HG03025 (cell line): Measurements from ENCODE around the gene TMPRSS11F.

Experiments used
- ATAC-seq: cut with Tn5 transposase; IDR thresholded peaks from one replicate; pipeline ENCODE4 v1.9.1; 2021; ENCODE audit warnings: mild to moderate bottlenecking, moderate library complexity; ENCODE audit not compliant: unreplicated experiment, low FRiP score

Gene TMPRSS11F

DNA sequence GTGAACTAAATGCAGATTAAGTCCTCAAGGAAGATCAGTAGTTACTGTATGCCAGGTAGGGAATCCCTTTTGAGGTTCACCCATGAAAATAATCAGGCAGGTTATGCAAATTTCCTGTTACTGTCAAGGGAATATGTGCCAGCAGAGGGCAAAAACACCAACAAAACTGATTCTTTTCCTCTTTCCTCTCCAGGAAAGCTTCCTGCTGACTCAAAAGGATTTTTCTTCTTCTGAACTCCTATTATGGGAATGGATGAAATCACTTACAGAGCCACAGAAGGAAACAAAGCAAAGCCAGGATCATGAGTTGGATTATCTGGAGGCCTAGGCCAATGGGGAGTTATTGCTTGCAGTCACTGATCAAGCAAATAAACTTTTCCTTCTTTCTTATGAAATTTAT, 49.7 kb downstream of the TMPRSS11F start:
- no peak for ATAC-seq

DNA sequence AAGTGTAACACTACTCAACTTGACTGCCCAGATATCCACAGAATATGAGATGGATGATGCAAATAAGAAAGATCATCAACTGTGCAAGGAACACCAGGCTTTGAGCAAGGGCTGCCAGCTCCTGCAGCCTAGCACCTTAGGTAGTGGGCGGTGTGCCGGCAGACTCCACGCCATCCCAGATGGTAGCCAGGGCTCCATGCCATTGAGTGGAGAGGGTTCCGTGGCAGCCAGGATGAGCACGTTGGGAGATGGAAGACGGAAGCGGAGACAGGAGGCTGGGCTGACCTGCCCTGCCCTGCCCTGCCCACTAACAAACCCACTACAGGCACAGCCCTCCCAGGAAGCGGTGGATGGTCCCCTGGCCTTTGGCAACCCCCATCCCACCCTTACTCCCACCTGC, 51.9 kb downstream of the TMPRSS11F start:
- ATAC-seq: no peak

DNA sequence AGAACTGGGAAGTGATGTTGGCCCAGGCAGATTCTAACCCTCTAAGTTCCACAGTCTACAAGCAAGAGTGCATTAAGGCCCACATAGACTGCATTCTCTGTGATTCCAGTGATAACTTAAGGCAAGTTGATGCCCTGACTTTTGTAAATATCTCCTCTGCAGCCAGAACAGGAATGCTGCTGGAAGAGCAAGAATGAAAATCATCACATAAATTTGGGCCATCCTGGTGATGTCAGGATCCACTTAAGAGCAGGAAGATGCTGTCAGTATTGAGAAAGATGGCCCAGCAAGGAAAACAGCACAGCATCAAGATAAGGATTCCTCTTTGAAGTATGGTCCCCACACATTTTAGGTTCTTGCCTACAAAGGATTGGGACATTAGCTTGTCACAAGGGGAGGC, 52.4 kb downstream of the TMPRSS11F start:
- no peak for ATAC-seq

DNA sequence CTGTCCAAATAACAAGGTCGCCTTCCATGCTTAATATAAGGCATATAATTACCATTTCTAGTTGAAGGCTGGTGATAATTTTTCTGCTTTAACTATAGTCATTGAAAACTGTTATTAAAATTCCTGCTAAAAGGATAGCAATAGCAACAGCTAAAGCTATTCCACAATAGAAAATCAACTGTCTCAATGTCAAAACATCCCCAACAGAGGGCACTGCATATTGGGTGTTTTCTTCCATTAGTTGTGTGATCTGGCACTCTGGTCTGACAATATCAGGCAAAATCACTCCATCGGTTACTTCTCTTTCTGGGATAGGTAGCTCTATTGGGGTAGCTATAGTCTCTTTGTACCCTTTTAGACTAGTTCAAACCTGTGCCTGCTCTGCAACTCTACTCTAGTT, 53.5 kb downstream of the TMPRSS11F start:
- no peak for ATAC-seq

DNA sequence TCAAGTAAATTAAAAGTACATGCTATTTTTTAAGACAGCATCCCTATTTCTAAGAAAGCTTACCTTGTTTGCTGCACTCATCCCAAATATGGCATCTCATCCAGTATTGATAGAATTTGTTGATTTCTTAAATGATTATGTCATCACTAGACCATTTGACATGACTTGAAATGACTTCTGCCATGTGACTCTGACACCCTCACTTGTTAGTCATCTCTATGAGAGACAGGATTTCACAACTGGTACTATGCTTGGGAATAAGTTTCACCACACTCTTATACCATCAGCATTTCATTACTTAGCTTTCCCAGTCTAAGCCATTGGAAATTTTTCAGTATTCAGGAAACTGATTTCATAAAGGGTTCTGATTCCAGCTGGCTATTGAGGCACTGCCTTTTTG, 55.3 kb downstream of the TMPRSS11F start:
- no peak for ATAC-seq

DNA sequence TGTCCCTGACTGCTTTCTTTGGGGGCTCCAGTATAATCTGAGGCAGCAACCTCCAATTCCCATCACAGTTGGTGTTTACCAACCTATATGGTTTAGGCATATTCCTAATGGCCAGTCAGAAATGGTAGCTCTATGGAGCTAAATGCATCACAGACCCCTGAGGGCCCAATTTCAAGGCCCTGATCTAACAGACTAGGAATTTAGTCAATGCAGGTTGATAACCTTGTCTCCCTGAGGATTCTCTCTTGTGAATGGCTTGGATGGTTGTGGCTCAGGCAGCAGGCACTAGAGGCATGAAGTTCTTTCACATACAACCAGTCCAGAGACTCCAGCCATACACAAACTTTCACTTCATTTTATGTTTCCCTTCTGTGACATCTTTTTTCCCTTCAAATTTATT, 59.4 kb downstream of the TMPRSS11F start:
- ATAC-seq: no peak

DNA sequence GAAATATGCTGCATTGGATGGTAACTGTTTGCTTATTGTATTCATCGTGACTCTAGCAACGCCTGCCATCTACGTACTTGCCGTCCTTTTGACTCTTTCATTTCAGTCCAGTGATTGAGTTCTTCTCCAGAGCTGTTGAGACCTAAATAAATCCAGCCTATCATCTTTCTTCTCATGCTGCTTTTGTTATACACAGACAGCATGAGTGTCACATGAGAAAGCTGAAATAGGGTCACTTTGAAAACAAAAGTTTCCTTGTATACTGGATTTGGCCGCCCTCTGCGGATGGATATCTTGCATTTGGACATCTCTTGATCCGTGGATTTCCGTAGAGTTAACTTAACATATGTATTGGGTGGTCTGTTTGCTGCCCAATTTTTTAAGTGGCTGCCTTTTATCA, 67.2 kb downstream of the TMPRSS11F start:
- no peak for ATAC-seq

DNA sequence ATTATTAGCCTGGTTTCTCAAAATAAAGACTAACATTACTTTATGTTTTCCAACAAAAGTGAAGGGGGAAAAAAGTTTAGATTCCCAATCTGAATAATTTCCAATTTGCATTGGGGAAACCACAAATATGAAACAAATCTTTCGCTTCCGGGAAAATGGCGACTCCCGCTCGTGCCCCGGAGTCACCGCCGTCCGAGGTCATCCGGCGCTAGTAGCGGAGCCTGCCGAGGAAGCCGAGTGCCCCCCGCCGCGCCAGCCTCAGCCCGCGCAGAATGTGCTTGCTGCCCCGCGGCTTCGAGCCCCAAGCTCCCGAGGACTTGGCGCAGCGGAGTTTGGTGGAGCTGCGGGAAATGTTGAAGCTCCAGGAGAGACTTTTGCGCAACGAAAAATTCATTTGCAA, 91.4 kb downstream of the TMPRSS11F start:
- ATAC-seq: no peak

DNA sequence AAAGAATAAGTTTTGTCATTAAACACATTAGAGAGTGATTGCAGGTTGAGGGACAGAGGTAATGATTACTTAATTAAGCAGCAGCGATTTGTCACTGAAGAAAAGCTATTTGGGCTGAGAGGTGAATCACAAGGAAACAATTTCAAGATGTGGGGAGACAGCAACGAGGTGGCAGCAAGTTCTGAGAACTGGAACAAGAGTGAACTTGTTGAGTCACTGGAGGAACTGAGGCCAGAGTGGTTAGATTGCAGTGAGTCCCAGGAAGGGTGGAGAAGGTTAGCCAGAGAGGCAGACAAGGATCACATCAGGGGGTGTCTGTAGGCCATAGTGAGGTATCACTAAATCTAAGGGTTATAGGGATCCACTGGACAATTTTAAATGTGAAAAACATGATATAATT, 108.5 kb downstream of the TMPRSS11F start:
- no peak for ATAC-seq

DNA sequence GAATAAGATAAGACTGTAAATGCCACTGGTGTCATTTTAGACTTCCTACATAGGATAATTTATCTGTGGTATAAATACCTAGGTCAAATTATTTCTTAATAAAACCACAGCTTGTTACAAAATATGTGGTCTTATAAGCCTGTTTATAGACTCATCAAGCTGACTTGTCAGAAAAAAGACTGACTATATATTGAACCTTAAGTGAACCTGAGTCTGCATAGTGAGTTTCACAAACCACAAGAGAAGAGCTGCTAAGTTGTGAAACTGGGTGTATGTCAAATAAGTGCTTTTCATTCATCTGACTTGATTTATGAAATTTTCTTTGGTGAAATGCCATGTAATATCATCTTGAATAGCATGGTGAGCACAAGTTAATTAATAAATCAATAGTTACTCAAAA, 118.0 kb downstream of the TMPRSS11F start:
- no peak for ATAC-seq
